ENCODE measurements around the gene AKAP8.

DNA sequence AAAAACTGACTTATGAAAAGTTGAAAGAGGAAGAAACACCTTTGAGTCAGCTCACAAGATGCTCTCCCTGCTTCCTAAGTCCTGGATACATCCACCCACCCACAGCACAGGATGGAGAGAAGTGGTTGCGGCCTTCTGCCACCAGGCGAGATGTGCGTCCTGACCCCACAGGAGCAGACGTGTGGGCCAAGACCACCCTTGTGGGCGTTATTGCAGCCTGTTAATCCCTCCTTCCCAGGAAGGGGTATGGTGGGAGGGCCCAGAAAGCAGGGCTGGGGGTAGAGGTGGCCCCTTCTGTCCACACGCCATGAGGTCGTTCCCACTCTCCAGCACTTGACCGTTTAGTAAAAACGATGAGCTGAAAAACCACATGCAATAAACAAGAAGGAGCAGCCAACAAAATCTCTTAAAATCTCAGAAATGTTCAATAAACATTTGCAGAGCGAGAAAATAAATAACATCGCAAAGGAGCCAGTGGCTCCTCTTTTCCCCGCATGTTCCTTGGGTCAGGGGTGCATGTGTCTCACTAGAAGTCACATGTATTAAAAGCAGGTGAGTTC is 41.6 kb upstream of the AKAP8 start:
- TF ChIP-seq, protein P1, sequence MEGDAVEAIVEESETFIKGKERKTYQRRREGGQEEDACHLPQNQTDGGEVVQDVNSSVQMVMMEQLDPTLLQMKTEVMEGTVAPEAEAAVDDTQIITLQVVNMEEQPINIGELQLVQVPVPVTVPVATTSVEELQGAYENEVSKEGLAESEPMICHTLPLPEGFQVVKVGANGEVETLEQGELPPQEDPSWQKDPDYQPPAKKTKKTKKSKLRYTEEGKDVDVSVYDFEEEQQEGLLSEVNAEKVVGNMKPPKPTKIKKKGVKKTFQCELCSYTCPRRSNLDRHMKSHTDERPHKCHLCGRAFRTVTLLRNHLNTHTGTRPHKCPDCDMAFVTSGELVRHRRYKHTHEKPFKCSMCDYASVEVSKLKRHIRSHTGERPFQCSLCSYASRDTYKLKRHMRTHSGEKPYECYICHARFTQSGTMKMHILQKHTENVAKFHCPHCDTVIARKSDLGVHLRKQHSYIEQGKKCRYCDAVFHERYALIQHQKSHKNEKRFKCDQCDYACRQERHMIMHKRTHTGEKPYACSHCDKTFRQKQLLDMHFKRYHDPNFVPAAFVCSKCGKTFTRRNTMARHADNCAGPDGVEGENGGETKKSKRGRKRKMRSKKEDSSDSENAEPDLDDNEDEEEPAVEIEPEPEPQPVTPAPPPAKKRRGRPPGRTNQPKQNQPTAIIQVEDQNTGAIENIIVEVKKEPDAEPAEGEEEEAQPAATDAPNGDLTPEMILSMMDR (IDR thresholded peaks at IDR 0.05), result no peak
- no peak for TF ChIP-seq POLR2A (IDR thresholded peaks at IDR 0.05)

Data from thyroid gland (tissue), 4 donors.